GM21360 (cell line): Measurements from ENCODE around the gene RAB25.
"Not testable (repeated sequence)": the region's sequence is repeated elsewhere in the genome, so short reads cannot be mapped to it uniquely, and the experiment has no call there.

ENCODE experiments used
- ATAC-seq: cut with Tn5 transposase; IDR thresholded peaks from one replicate; pipeline ENCODE4 v1.9.1; 2021; ENCODE audit warnings: mild to moderate bottlenecking, moderate library complexity; ENCODE audit not compliant: unreplicated experiment

The RAB25 gene

GRCh38 chr1:156115514-156116374, 54.8 kb downstream of the RAB25 start:
- no peak for ATAC-seq

- not testable (repeated sequence) for ATAC-seq
These were observed 55.8 kb downstream of the RAB25 start for GRCh38 chr1:156116731-156117130.

GRCh38 chr1:156117414-156118176, 56.6 kb downstream of the RAB25 start:
- no peak for ATAC-seq

- ATAC-seq: no peak
These were observed 57.4 kb downstream of the RAB25 start for GRCh38 chr1:156118177-156118868.

GRCh38 chr1:156119503-156120209, 58.7 kb downstream of the RAB25 start:
- no peak for ATAC-seq
